Glutamatergic neuron (in vitro differentiated cells): ENCODE results near the gene CACNA2D1. TPM values are rescaled to one million over a fixed set of nuclear protein-coding genes. Genes with fewer than 3 reads are reported as not detected.
A peak's percentile ranks its signal among the peaks of the same experiment; 100 is the strongest.

Experiments
- DNase-seq: peaks from one replicate; pipeline ENCODE4 v3.0.0; 2022
- H3K27ac Mint-ChIP-seq: one replicate; pipeline ENCODE4 v1.8.0; 2020; ENCODE audit warnings: mild to moderate bottlenecking, mixed read lengths, inconsistent platforms; ENCODE audit not compliant: unreplicated experiment
- H3K27me3 Mint-ChIP-seq: one replicate; pipeline ENCODE4 v1.8.0; 2020; ENCODE audit warnings: mild to moderate bottlenecking, moderate library complexity, mixed read lengths, inconsistent platforms; ENCODE audit not compliant: unreplicated experiment
- H3K36me3 Mint-ChIP-seq: one replicate; pipeline ENCODE4 v1.8.0; 2020; ENCODE audit warnings: mild to moderate bottlenecking, mixed read lengths, inconsistent platforms; ENCODE audit not compliant: unreplicated experiment
- H3K4me1 Mint-ChIP-seq: one replicate; pipeline ENCODE4 v1.8.0; 2020; ENCODE audit warnings: mild to moderate bottlenecking, low read depth, mixed read lengths, inconsistent platforms; ENCODE audit not compliant: unreplicated experiment
- H3K4me3 Mint-ChIP-seq: one replicate; pipeline ENCODE4 v1.8.0; 2020; ENCODE audit warnings: mild to moderate bottlenecking, mixed read lengths, inconsistent platforms; ENCODE audit not compliant: unreplicated experiment
- H3K9me3 Mint-ChIP-seq: one replicate; pipeline ENCODE4 v1.8.0; 2020; ENCODE audit warnings: mild to moderate bottlenecking, moderate library complexity, mixed read lengths, inconsistent platforms; ENCODE audit not compliant: unreplicated experiment
- total RNA-seq: library from RNA; stranded (reverse); fragmentation: NEBNext Ultra II Directional; extraction: Animal tissue kit (Norgen Biotek cat#: 25700); gene quantifications from one replicate; pipeline ENCODE4 v1.2.1, GENCODE V29; 2021; ENCODE audit not compliant: unreplicated experiment
- TF ChIP-seq, protein P1 (sequence below): fragments of 200-600 bp; sonication (generic); IDR thresholded peaks from one replicate; pipeline ENCODE4 v1.5.0; 2021; ENCODE audit not compliant: partially characterized antibody, unreplicated experiment

CACNA2D1 gene
- total RNA-seq, 1 donor from 2014 or later = 258 TPM

DNA sequence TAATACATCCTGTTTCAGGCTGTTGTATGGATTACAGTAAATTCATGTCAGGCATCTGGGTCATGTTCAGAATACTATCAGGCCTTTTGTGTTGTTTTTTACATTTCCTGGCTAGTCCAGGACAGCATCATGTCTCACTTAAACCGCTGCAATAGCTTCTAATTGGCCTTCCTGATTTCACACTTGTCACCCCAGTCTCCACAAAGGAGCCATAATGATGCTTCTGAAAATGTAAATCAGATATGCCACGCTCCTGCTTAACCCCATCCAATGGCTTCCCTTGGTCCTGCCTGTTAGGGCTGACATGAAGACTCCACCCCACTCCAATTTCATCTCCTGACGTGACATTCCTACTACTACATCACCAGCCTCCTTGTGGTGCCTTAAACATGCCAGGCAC, 220.0 kb downstream of the CACNA2D1 start:
- TF ChIP-seq, protein P1, sequence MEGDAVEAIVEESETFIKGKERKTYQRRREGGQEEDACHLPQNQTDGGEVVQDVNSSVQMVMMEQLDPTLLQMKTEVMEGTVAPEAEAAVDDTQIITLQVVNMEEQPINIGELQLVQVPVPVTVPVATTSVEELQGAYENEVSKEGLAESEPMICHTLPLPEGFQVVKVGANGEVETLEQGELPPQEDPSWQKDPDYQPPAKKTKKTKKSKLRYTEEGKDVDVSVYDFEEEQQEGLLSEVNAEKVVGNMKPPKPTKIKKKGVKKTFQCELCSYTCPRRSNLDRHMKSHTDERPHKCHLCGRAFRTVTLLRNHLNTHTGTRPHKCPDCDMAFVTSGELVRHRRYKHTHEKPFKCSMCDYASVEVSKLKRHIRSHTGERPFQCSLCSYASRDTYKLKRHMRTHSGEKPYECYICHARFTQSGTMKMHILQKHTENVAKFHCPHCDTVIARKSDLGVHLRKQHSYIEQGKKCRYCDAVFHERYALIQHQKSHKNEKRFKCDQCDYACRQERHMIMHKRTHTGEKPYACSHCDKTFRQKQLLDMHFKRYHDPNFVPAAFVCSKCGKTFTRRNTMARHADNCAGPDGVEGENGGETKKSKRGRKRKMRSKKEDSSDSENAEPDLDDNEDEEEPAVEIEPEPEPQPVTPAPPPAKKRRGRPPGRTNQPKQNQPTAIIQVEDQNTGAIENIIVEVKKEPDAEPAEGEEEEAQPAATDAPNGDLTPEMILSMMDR = no peak
- Mint-ChIP-seq H3K9me3 (no peaks in the 10 kb centered on the region), H3K36me3 (no peaks in the 10 kb centered on the region), H3K27me3 (no peaks in the 10 kb centered on the region), H3K4me1 (peaks cover 14% of the 10 kb centered on the region), H3K27ac (peak overlapping the region; percentile 44), H3K4me3 (no peak overlapping the region)
- no peak for DNase-seq

DNA sequence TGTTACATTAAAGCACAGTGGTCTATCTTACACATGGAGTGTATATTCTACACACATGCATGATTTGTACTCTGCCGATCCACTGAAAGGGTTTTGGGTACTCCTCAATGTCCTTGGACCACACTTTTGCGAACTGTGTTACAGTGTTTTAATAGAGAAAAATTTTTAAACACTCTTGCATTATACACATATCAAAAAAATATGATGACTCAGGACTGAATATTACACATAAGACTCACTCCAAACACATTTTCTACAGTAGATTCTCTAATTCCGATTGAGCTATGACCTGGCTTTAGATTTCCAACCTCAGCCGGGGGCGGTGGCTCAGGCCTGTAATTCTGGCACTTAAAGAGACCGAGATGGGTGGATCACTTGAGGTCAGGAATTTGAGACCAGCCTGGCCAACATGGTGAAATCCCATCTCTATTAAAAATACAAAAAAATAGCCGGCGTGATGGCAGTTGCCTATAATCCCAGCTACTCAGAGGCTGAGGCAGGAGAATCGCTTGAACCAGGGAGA, 222.4 kb downstream of the CACNA2D1 start:
- H3K27ac Mint-ChIP-seq = no peak overlapping the region
- no peak overlapping the region for H3K4me3 Mint-ChIP-seq
- no peaks in the 10 kb centered on the region for H3K36me3 Mint-ChIP-seq
- no peaks in the 10 kb centered on the region for H3K9me3 Mint-ChIP-seq
- TF ChIP-seq, protein P1 = no peak
- H3K27me3 Mint-ChIP-seq = no peaks in the 10 kb centered on the region
- H3K4me1 Mint-ChIP-seq = peaks cover 11% of the 10 kb centered on the region
- DNase-seq = no peak

DNA sequence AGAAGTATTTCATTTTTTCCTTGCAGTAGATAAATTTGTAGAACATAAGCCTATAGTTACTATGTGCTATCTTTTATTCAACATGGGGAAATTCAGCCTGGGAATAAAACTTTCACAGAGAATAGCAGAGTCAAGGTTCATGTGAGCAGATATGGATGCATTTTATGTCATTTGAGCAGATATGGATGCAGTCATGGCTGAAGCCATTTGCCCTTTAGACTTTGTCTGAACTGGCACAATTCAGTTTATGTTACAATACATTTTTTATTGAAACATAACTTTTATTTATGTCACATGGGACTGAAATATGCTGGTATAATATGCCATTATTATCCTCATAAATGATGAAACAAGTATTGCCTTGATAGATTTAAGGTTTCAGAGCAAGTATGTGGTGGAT, 231.1 kb downstream of the CACNA2D1 start:
- H3K27ac Mint-ChIP-seq = no peak overlapping the region
- no peak overlapping the region for H3K4me3 Mint-ChIP-seq
- peaks cover 7% of the 10 kb centered on the region for H3K9me3 Mint-ChIP-seq
- peaks cover 5% of the 10 kb centered on the region for H3K27me3 Mint-ChIP-seq
- H3K4me1 Mint-ChIP-seq = peaks cover 20% of the 10 kb centered on the region
- H3K36me3 Mint-ChIP-seq = peaks cover 12% of the 10 kb centered on the region
- DNase-seq = no peak
- TF ChIP-seq, protein P1 = no peak

GRCh38 chr7:82211333-82211732, 232.2 kb downstream of the CACNA2D1 start:
- H3K36me3 Mint-ChIP-seq = peaks cover 12% of the 10 kb centered on the region
- no peak for DNase-seq
- H3K27ac Mint-ChIP-seq = peak overlapping the region; percentile 46
- H3K4me3 Mint-ChIP-seq = no peak overlapping the region
- peaks cover 7% of the 10 kb centered on the region for H3K27me3 Mint-ChIP-seq
- H3K9me3 Mint-ChIP-seq = peaks cover 7% of the 10 kb centered on the region
- peaks cover 24% of the 10 kb centered on the region for H3K4me1 Mint-ChIP-seq
- TF ChIP-seq, protein P1 = no peak

DNA sequence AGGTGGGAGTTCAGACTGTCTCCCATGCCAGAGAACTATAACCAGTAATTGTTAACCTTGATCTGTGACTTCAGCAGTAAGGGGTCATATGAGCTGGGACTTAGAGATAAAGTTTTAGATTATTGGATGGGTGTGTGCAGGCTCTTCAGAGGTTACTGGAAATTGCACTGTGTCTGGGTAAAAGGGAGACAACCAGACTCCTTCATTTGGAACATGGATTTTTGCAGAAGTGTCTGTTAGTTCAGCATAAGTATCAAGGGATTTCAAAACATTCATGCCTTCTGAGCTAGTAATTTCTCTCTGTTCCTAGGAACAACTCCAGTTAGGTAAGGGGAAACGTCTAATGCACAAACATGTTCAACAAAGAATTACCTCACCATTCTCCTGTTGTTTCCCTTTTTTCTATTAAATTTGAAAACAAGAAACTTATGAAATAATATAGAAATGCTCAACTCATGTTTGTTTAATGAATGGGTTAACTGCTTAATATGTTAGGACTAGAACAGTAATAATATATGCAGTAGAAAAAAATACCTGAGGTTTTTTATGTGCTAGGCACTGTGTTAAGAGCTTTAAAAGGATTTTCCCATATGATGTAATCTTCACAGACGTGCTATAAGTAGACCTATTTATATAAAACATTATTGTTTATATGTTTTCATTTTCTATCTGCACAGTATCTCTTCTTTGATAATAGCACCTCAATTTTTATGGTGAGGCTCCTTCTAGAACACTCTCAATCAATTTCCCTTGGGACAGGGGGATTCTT, 233.0 kb downstream of the CACNA2D1 start:
- no peak overlapping the region for H3K27ac Mint-ChIP-seq
- DNase-seq = no peak
- peaks cover 7% of the 10 kb centered on the region for H3K27me3 Mint-ChIP-seq
- peaks cover 12% of the 10 kb centered on the region for H3K36me3 Mint-ChIP-seq
- no peak overlapping the region for H3K4me3 Mint-ChIP-seq
- H3K4me1 Mint-ChIP-seq = peaks cover 24% of the 10 kb centered on the region
- TF ChIP-seq, protein P1 = no peak
- peaks cover 7% of the 10 kb centered on the region for H3K9me3 Mint-ChIP-seq
